ENCODE data around the gene FXYD3.

- TF ChIP-seq CTCF (conservative IDR thresholded peaks at IDR 0.05 in 1 of 2, IDR thresholded peaks at IDR 0.05 in 1 of 2; ENCODE audit: low read depth in 1 of 2, low read length in 2 of 2) (no peak), EZH2 (IDR thresholded peaks at IDR 0.05; ENCODE audit: low read length, missing control alignments) (no peak)
Measured at GRCh38 chr19:35105411-35106290, 10.0 kb upstream of the FXYD3 start.
